ENCODE results near the gene SKA2. TPM values are rescaled to one million over a fixed set of nuclear protein-coding genes. Genes with fewer than 3 reads are reported as not detected.

Gene SKA2
- total RNA-seq, 1 experiment from 2014 or later, result 42.0 TPM

DNA sequence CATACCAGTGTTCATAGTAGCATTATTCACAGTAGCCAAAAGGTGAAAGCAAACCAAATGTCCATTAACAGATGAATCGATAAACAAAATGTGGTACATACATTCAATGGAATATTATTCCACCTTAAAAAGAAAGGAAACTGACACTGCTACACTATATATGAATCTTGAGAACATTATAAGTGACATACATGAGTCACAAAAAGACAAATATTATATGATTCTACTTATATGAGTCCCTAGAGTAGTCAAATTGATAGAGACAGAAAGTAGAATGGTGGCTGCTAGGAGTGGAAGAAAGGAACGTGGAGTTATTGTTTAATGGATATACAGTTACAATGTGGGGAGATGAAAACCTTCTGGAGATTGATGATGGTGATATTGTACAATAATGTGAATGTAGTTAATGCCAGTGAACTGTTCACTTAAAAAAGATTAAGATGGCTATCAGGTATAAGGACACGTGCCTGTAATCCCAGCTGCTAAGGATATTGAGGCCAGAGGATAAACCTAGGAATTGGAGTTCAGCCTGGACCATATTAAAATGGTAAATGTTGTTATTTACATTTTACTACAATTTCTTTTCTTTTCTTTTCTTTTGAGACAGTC, 28.1 kb downstream of the SKA2 start:
- Histone ChIP-seq H3K79me2 (ENCODE audit: low read length) (peaks cover 71% of the 10 kb centered on the region), H3K4me2 (ENCODE audit: low read depth, low read length, poor library complexity, severe bottlenecking) (no peak overlapping the region), H3K27ac (ENCODE audit: low read length) (no peak overlapping the region), H3K9ac (ENCODE audit: low read length) (no peak overlapping the region), H3K4me1 (ENCODE audit: low read length) (no peaks in the 10 kb centered on the region), H3K9me3 (ENCODE audit: low read length) (no peaks in the 10 kb centered on the region), H3K9me2 (replicated peaks; ENCODE audit: insufficient read depth, low read length) (no peaks in the 10 kb centered on the region), H3K4me3 (ENCODE audit: low read length) (no peak overlapping the region), H3K36me3 (ENCODE audit: insufficient read depth, low read length) (peaks cover 18% of the 10 kb centered on the region; the same call in 1 of the 2 replicates), H4K20me1 (ENCODE audit: insufficient read depth, low read depth, low read length) (no peaks in the 10 kb centered on the region), H3K27me3 (ENCODE audit: low read length) (no peaks in the 10 kb centered on the region), H2AFZ (ENCODE audit: low read length) (no peak overlapping the region)
- DNase-seq, result no peak

DNA sequence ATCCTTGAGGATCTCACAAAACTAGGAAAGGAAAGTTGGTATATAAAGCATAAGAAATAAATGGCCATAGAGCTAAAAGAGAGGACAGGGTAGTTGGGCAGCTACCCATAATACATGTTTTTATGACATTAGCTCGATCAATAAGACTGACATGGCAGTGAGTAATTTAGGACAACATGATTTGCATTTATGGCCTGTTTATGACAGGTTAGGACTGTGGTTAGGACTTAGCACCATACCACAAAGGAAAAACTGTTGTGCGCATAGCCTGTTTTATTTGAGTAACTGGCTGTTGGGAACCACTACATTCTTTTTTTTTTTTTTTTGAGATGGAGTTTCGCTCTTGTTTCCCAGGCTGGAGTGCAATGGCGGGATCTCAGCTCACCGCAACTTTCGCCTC, 30.3 kb downstream of the SKA2 start:
- Histone ChIP-seq H3K9me2 (replicated peaks; ENCODE audit: insufficient read depth, low read length) (no peaks in the 10 kb centered on the region), H3K9ac (ENCODE audit: low read length) (no peak overlapping the region), H3K79me2 (ENCODE audit: low read length) (peaks cover 63% of the 10 kb centered on the region), H3K9me3 (ENCODE audit: low read length) (no peaks in the 10 kb centered on the region), H3K27me3 (ENCODE audit: low read length) (no peaks in the 10 kb centered on the region), H3K4me2 (ENCODE audit: low read depth, low read length, poor library complexity, severe bottlenecking) (no peak overlapping the region), H3K4me1 (ENCODE audit: low read length) (no peaks in the 10 kb centered on the region), H4K20me1 (ENCODE audit: insufficient read depth, low read depth, low read length) (no peaks in the 10 kb centered on the region), H3K4me3 (ENCODE audit: low read length) (no peak overlapping the region), H2AFZ (ENCODE audit: low read length) (no peak overlapping the region), H3K36me3 (ENCODE audit: insufficient read depth, low read length) (peaks cover 16% of the 10 kb centered on the region; the same call in 1 of the 2 replicates), H3K27ac (ENCODE audit: low read length) (no peak overlapping the region)
- DNase-seq, result no peak

DNA sequence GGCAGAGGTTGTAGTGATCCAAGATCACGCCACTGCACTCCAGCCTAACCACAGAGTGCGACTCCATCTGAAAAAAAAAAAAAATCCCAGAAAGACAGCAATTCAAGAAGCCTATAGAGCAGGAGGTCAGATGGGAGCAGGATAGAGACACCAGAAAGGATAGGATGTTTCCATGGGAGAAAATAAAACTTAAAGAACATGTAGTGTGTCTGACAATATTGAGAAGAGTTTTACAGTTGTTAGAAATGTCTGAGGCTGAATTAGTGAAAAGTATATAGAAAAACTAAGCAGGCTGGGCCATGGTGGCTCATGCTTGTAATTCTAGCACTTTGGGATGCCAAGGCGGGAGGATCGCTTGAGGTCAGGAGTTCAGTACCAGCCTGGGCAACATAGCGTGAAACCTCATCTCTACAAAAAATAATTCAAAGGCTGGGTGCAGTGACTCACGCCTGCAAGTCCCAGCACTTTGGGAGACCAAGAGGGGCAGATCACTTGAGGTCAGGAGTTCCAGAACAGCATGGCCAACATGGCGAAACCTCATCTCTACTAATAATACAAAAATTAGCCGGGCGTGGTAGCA, 33.0 kb downstream of the SKA2 start:
- Histone ChIP-seq H4K20me1 (ENCODE audit: insufficient read depth, low read depth, low read length) (no peaks in the 10 kb centered on the region), H3K27ac (ENCODE audit: low read length) (no peak overlapping the region), H3K9me2 (replicated peaks; ENCODE audit: insufficient read depth, low read length) (no peaks in the 10 kb centered on the region), H3K4me3 (ENCODE audit: low read length) (no peak overlapping the region), H3K27me3 (ENCODE audit: low read length) (no peaks in the 10 kb centered on the region), H3K9me3 (ENCODE audit: low read length) (no peaks in the 10 kb centered on the region), H2AFZ (ENCODE audit: low read length) (no peak overlapping the region), H3K9ac (ENCODE audit: low read length) (no peak overlapping the region), H3K4me2 (ENCODE audit: low read depth, low read length, poor library complexity, severe bottlenecking) (no peak overlapping the region), H3K79me2 (ENCODE audit: low read length) (peaks cover 66% of the 10 kb centered on the region), H3K36me3 (ENCODE audit: insufficient read depth, low read length) (peaks cover 25% of the 10 kb centered on the region; the same call in 1 of the 2 replicates), H3K4me1 (ENCODE audit: low read length) (no peaks in the 10 kb centered on the region)
- DNase-seq, result no peak

DNA sequence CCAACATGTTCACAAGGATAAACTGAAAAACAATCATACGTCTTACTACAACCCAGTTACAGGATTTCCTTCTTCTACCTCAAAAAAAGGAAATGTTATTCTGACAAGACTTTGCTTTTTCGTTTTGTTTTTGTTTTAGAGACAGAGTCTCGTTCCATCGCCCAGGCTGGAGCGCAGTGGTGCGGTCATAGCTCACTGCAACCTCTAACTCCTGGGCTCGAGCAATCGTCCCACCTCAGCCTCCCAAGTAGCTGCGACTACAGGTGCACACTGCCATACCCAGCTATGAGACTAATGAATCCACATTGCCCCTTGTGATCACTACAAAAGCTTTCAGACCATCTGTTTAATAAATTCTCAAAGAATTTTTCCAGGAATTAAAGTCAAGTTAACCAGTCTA, 39.5 kb downstream of the SKA2 start:
- H3K4me1 ChIP-seq (ENCODE audit: low read length), result no peaks in the 10 kb centered on the region
- peaks cover 32% of the 10 kb centered on the region; the same call in 1 of the 2 replicates for H3K36me3 ChIP-seq (ENCODE audit: insufficient read depth, low read length)
- no peaks in the 10 kb centered on the region for H3K9me3 ChIP-seq (ENCODE audit: low read length)
- no peak overlapping the region for H3K4me3 ChIP-seq (ENCODE audit: low read length)
- no peak overlapping the region for H3K27ac ChIP-seq (ENCODE audit: low read length)
- H3K27me3 ChIP-seq (ENCODE audit: low read length), result no peaks in the 10 kb centered on the region
- H3K4me2 ChIP-seq (ENCODE audit: low read depth, low read length, poor library complexity, severe bottlenecking), result no peak overlapping the region
- no peak for DNase-seq
- H3K9me2 ChIP-seq (replicated peaks; ENCODE audit: insufficient read depth, low read length), result no peaks in the 10 kb centered on the region
- peaks cover 69% of the 10 kb centered on the region for H3K79me2 ChIP-seq (ENCODE audit: low read length)
- no peaks in the 10 kb centered on the region for H4K20me1 ChIP-seq (ENCODE audit: insufficient read depth, low read depth, low read length)
- H2AFZ ChIP-seq (ENCODE audit: low read length), result no peak overlapping the region
- H3K9ac ChIP-seq (ENCODE audit: low read length), result no peak overlapping the region

DNA sequence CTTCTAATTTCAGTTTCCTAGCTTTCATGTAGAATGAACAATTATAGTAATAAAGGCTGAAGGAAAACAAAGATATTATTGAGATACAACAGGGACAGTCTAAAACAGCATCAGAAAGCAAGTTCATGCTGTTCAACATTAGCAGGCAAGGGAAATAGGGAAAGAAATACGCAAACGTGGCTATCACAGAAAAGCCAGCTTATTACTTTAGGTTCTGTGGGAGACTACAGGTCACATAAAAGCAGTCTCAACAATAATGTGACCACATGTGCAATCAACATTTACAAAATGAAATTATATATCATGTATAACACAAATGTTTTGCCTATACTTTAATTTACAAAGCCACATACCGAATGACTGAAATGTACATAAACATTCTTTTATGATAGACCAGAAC, 43.4 kb downstream of the SKA2 start:
- no peaks in the 10 kb centered on the region for H3K9me2 ChIP-seq (replicated peaks; ENCODE audit: insufficient read depth, low read length)

DNA sequence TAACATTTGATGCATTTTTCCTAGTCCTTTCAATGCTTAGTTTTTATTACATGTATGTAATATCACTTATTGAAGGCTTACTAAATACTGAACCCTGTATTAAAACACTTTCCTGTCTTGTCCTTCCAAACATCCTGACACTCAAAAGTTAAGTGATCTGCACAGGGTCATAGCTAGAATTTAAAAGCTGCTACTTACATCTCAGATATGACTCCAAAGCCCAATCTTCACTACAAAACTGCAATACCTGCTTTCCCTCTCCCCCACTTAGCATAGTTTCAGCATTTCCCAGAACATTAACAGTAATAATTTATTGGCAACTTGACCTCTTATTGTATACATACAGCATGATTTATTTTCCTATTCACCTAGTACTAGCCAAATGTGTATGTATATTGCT, 44.0 kb downstream of the SKA2 start:
- peaks cover 19% of the 10 kb centered on the region; the same call in 1 of the 2 replicates for H3K36me3 ChIP-seq (ENCODE audit: insufficient read depth, low read length)
- no peak overlapping the region for H3K4me2 ChIP-seq (ENCODE audit: low read depth, low read length, poor library complexity, severe bottlenecking)
- H3K9ac ChIP-seq (ENCODE audit: low read length), result no peak overlapping the region
- H3K9me2 ChIP-seq (replicated peaks; ENCODE audit: insufficient read depth, low read length), result no peaks in the 10 kb centered on the region
- H4K20me1 ChIP-seq (ENCODE audit: insufficient read depth, low read depth, low read length), result no peaks in the 10 kb centered on the region
- H3K79me2 ChIP-seq (ENCODE audit: low read length), result peaks cover 65% of the 10 kb centered on the region
- H2AFZ ChIP-seq (ENCODE audit: low read length), result no peak overlapping the region
- no peaks in the 10 kb centered on the region for H3K9me3 ChIP-seq (ENCODE audit: low read length)
- no peak overlapping the region for H3K27ac ChIP-seq (ENCODE audit: low read length)
- H3K27me3 ChIP-seq (ENCODE audit: low read length), result no peaks in the 10 kb centered on the region
- no peak overlapping the region for H3K4me3 ChIP-seq (ENCODE audit: low read length)
- DNase-seq, result no peak
- peaks cover 12% of the 10 kb centered on the region for H3K4me1 ChIP-seq (ENCODE audit: low read length)

More for the DNA sequence above, 43.4 kb downstream of the SKA2 start:
- Histone ChIP-seq H3K79me2 (ENCODE audit: low read length) (peaks cover 62% of the 10 kb centered on the region), H3K27me3 (ENCODE audit: low read length) (no peaks in the 10 kb centered on the region), H3K36me3 (ENCODE audit: insufficient read depth, low read length) (peaks cover 19% of the 10 kb centered on the region; the same call in 1 of the 2 replicates), H3K4me1 (ENCODE audit: low read length) (peaks cover 12% of the 10 kb centered on the region), H2AFZ (ENCODE audit: low read length) (no peak overlapping the region), H3K9ac (ENCODE audit: low read length) (no peak overlapping the region), H4K20me1 (ENCODE audit: insufficient read depth, low read depth, low read length) (no peaks in the 10 kb centered on the region), H3K4me3 (ENCODE audit: low read length) (no peak overlapping the region), H3K9me3 (ENCODE audit: low read length) (no peaks in the 10 kb centered on the region), H3K4me2 (ENCODE audit: low read depth, low read length, poor library complexity, severe bottlenecking) (no peak overlapping the region), H3K27ac (ENCODE audit: low read length) (no peak overlapping the region)
- DNase-seq, result no peak

DNA sequence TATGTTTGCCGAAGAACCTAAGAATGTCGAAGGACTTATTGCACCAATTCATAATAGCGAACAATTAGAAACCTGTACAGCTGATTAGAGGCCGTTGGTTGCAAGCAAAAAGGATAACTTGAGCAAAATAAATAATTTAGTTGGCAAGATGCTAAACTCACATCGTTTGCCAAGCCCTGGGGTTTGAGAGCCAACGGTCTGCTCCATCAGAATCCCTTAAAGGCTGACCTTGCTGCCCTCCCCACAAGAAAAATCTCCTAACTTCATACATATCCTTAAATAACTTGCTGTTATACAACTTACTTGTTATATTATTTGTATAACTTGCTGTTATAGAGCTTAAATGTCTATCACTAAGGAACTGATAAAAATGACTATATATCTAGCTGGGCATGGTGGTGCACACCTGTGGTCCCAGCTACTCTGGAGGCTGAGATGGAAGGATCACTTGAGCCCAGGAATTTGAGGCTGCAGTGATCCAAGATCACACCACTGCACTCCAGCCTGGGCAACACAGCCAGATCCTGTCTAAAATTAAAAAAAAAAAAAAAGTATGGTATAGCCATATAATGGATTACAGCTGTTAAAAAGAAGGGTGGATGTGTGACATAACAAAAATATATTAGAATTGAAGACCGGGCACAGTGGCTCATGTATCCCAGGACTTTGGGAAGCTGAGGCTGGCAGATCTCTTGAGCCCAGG, 46.4 kb downstream of the SKA2 start:
- peaks cover 21% of the 10 kb centered on the region; the same call in 1 of the 2 replicates for H3K36me3 ChIP-seq (ENCODE audit: insufficient read depth, low read length)
- H2AFZ ChIP-seq (ENCODE audit: low read length), result no peak overlapping the region
- no peaks in the 10 kb centered on the region for H4K20me1 ChIP-seq (ENCODE audit: insufficient read depth, low read depth, low read length)
- peaks cover 71% of the 10 kb centered on the region for H3K79me2 ChIP-seq (ENCODE audit: low read length)
- H3K9me2 ChIP-seq (replicated peaks; ENCODE audit: insufficient read depth, low read length), result no peaks in the 10 kb centered on the region
- H3K27me3 ChIP-seq (ENCODE audit: low read length), result no peaks in the 10 kb centered on the region
- peak overlapping the region; percentile 92 for H3K4me2 ChIP-seq (ENCODE audit: low read depth, low read length, poor library complexity, severe bottlenecking)
- no peak overlapping the region for H3K9ac ChIP-seq (ENCODE audit: low read length)
- no peaks in the 10 kb centered on the region for H3K9me3 ChIP-seq (ENCODE audit: low read length)
- peaks cover 28% of the 10 kb centered on the region for H3K4me1 ChIP-seq (ENCODE audit: low read length)
- no peak overlapping the region; the same call in 1 of the 2 replicates for H3K4me3 ChIP-seq (ENCODE audit: low read length)
- DNase-seq, result no peak
- H3K27ac ChIP-seq (ENCODE audit: low read length), result no peak overlapping the region

DNA sequence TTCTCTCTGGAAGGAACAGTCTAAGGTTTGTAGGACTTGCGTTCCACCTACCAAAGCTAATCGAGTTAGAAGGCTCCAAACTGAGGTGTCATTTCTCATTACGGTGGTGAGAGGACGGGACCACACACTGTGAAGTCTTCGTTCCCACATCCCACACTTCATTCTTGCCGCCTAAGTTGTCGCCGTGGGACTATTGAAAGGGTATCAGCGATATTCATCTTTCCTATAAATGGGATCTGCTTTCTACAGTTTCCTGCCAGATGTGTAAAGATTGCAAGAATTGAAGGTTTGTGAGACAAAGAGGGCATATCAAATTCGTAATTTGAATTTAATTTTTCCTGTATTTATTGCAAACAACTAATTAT, 47.7 kb downstream of the SKA2 start:
- H3K27ac ChIP-seq (ENCODE audit: low read length), result peak overlapping the region; percentile 72
- peaks cover 79% of the 10 kb centered on the region for H3K79me2 ChIP-seq (ENCODE audit: low read length)
- H3K9ac ChIP-seq (ENCODE audit: low read length), result peak overlapping the region; percentile 76
- H4K20me1 ChIP-seq (ENCODE audit: insufficient read depth, low read depth, low read length), result no peaks in the 10 kb centered on the region
- no peaks in the 10 kb centered on the region for H3K27me3 ChIP-seq (ENCODE audit: low read length)
- peaks cover 28% of the 10 kb centered on the region for H3K4me1 ChIP-seq (ENCODE audit: low read length)
- H2AFZ ChIP-seq (ENCODE audit: low read length), result peak overlapping the region; percentile 61; the same call in 1 of the 2 replicates
- H3K9me2 ChIP-seq (replicated peaks; ENCODE audit: insufficient read depth, low read length), result no peaks in the 10 kb centered on the region
- DNase-seq, result no peak
- H3K9me3 ChIP-seq (ENCODE audit: low read length), result no peaks in the 10 kb centered on the region
- peak overlapping the region; percentile 92 for H3K4me2 ChIP-seq (ENCODE audit: low read depth, low read length, poor library complexity, severe bottlenecking)
- H3K4me3 ChIP-seq (ENCODE audit: low read length), result peak overlapping the region; percentile 88
- peaks cover 21% of the 10 kb centered on the region; the same call in 1 of the 2 replicates for H3K36me3 ChIP-seq (ENCODE audit: insufficient read depth, low read length)
